Measurements from ENCODE around the gene GNAO1. TPM values are rescaled to one million over a fixed set of nuclear protein-coding genes. Genes with fewer than 3 reads are reported as not detected.
A peak's percentile ranks its signal among the peaks of the same experiment; 100 is the strongest.
"Not testable (repeated sequence)": the region's sequence is repeated elsewhere in the genome, so short reads cannot be mapped to it uniquely, and the experiment has no call there.

GNAO1 gene
- total RNA-seq, 1 experiment from 2014 or later: 3.8 TPM

GRCh38 chr16:56369202-56369601, 177.9 kb downstream of the GNAO1 start:
- DNase-seq: no peak
- Histone ChIP-seq H3K4me3 (ENCODE audit: insufficient read depth, low read depth, low read length) (no peak overlapping the region), H3K36me3 (replicated peaks; ENCODE audit: control insufficient read depth, insufficient read depth, low read length) (peaks cover 2% of the 10 kb centered on the region), H3K27me3 (ENCODE audit: control insufficient read depth, insufficient read depth, low read length) (no peaks in the 10 kb centered on the region)

DNA sequence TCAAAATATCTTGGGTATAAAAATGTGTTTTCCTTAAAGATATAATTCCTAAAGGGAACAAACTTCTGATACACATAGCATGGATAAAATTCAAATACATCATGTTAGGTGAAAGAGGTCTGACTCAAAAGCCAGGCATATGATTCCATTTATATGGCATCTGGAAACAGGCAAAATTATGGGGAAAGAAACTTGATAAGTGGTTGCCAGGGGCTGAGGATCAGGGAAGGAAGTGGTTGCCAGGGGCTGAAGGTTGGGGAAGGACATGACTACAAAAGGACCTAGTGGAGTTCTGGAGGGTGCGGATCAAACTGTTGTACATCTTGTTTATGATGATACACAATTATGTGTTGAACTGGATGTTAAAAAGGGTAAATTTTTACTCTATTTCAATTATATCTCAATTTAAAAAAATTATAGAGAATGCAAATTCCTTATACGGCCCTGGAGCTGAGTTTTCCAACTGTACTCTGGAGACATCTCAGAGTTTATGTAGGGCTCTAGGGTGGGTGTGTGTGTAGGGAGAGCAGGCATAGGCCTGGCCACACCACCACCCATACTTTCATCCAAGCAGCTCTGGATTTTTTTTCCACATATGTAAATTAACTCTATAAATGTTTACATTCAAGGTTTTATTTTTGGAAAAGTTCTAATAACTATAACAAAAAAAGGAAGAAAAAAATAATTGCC, 179.0 kb downstream of the GNAO1 start:
- Histone ChIP-seq H3K4me3 (ENCODE audit: insufficient read depth, low read depth, low read length) (no peak overlapping the region), H3K36me3 (replicated peaks; ENCODE audit: control insufficient read depth, insufficient read depth, low read length) (peaks cover 1% of the 10 kb centered on the region; the same call in 1 of the 2 replicates), H3K27me3 (ENCODE audit: control insufficient read depth, insufficient read depth, low read length) (no peaks in the 10 kb centered on the region)
- no peak for DNase-seq

DNA sequence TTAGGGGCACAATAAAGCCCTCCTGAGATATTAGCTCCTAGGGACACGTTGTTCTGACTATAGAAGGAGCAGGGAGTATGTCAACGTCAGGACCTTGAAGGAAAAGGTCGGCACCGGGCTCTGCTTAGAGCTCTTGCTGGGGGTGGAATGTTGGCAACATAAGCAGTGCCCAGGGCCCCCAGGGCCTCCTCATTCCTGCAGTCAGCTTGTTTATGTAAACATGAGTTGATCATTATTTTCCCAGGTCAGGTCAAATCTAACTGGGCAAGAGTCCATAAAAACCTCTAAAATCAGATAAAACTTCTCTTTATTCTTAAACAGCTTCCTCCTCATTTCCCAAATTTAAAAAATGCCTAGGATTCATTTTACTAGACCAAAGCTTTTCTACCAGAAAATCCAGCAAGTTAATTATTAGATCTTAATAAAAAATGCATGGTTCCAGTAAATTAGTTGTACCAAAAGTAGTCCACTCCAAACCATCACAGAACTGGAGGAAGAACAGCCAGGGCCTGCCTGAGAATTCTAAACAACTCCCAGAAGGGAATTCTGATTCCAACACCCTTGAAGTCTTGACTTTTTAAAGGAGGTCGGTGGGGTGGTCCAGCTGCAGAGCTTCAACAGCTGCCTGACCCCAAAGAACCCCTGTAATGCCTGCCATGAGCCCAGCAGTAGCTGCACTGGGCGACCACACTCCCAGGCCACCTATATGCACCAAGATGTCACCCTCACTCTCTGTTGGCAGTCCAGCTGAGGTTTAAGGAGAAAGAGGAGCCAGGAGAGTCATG, 179.8 kb downstream of the GNAO1 start:
- Histone ChIP-seq H3K4me3 (ENCODE audit: insufficient read depth, low read depth, low read length) (no peak overlapping the region), H3K27me3 (ENCODE audit: control insufficient read depth, insufficient read depth, low read length) (no peaks in the 10 kb centered on the region), H3K36me3 (replicated peaks; ENCODE audit: control insufficient read depth, insufficient read depth, low read length) (peaks cover 1% of the 10 kb centered on the region; the same call in 1 of the 2 replicates)
- peak; percentile 28 for DNase-seq

DNA sequence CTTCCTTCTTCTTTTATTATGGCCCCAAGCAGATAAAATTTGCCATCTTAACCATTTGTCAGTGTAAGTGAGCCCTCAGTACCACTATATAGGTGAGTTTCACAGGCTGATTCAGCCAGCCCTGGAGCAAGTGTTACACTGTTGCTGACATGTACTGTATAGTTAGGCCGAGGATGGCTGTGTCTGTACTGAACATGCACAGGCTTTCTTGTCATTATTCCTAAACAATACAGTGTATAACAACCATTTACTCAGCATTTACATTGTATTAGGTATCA, 180.3 kb downstream of the GNAO1 start:
- no peaks in the 10 kb centered on the region for H3K27me3 ChIP-seq (ENCODE audit: control insufficient read depth, insufficient read depth, low read length)
- peaks cover 1% of the 10 kb centered on the region; the same call in 1 of the 2 replicates for H3K36me3 ChIP-seq (replicated peaks; ENCODE audit: control insufficient read depth, insufficient read depth, low read length)
- no peak for DNase-seq
- H3K4me3 ChIP-seq (ENCODE audit: insufficient read depth, low read depth, low read length): no peak overlapping the region

- Histone ChIP-seq H3K36me3 (replicated peaks; ENCODE audit: control insufficient read depth, insufficient read depth, low read length) (no peaks in the 10 kb centered on the region; the same call in 1 of the 2 replicates), H3K4me3 (ENCODE audit: insufficient read depth, low read depth, low read length) (no peak overlapping the region), H3K27me3 (ENCODE audit: control insufficient read depth, insufficient read depth, low read length) (no peaks in the 10 kb centered on the region)
- DNase-seq: no peak
Measured at GRCh38 chr16:56372013-56372634, 180.8 kb downstream of the GNAO1 start.

DNA sequence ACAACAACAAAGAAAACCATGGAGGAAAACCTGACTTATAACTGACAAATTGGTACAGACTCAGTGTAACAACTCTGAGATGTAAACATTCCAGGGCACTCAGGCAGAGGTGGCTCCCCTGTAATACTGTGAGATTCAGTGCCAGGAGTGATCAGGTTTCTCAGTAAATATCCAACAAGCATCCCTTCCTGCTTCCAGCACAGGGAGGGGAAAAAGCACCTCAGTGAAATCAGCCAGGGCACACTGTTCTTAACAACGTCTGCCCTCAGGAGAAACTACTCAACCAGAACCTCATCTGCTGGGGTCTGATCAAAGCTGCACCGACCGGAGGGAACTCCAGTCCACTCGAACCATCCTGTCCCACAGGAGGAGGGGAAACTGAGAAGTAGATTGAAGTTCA, 181.7 kb downstream of the GNAO1 start:
- Histone ChIP-seq H3K36me3 (replicated peaks; ENCODE audit: control insufficient read depth, insufficient read depth, low read length) (no peaks in the 10 kb centered on the region; the same call in 1 of the 2 replicates), H3K27me3 (ENCODE audit: control insufficient read depth, insufficient read depth, low read length) (no peaks in the 10 kb centered on the region), H3K4me3 (ENCODE audit: insufficient read depth, low read depth, low read length) (no peak overlapping the region)
- DNase-seq: no peak

DNA sequence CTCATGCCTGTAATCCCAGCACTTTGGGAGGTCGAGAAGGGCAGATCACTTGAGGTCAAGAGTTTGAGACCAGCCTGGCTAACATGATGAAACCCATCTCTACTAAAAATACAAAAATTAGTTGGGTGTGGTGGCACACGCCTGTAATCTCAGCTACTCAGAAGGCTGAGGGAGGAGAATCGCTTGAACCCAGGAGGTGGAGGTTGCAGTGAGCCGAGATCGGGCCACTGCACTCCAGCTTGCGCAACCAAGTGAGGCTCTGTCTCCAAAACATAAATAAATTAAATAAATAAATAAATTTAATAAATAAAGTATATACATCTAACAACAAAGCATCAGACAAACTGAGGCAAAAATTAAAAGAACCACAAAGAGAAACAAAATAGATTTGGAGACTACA, 184.5 kb downstream of the GNAO1 start:
- DNase-seq; H3K36me3 ChIP-seq (replicated peaks; ENCODE audit: control insufficient read depth, insufficient read depth, low read length); H3K27me3 ChIP-seq (ENCODE audit: control insufficient read depth, insufficient read depth, low read length); H3K4me3 ChIP-seq (ENCODE audit: insufficient read depth, low read depth, low read length): not testable (repeated sequence)

DNA sequence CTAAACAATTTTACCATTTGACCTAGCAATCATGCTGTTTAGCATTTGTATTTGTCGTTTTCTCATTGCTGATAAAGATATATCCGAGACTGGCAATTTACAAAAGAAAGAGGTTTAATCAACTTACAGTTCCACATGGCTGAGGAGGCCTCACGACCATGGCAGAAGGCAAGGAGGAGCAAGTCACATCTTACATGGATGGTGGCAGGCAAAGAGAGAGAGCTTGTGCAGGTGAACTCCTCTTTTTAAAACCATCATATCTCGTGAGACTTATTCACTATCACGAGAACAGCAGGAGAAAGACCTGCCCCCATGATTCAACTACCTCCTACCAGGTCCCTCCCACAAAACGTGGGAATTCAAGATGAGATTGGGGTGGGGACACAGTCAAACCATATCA, 187.8 kb downstream of the GNAO1 start:
- H3K36me3 ChIP-seq (replicated peaks; ENCODE audit: control insufficient read depth, insufficient read depth, low read length); DNase-seq; H3K4me3 ChIP-seq (ENCODE audit: insufficient read depth, low read depth, low read length); H3K27me3 ChIP-seq (ENCODE audit: control insufficient read depth, insufficient read depth, low read length): not testable (repeated sequence)

- H3K36me3 ChIP-seq (replicated peaks; ENCODE audit: control insufficient read depth, insufficient read depth, low read length): peaks cover 11% of the 10 kb centered on the region
- not testable (repeated sequence) for H3K4me3 ChIP-seq (ENCODE audit: insufficient read depth, low read depth, low read length); H3K27me3 ChIP-seq (ENCODE audit: control insufficient read depth, insufficient read depth, low read length); DNase-seq
Measured at GRCh38 chr16:56380778-56381485, 189.6 kb downstream of the GNAO1 start.

GRCh38 chr16:56382459-56382858, 191.2 kb downstream of the GNAO1 start:
- H3K4me3 ChIP-seq (ENCODE audit: insufficient read depth, low read depth, low read length): no peak overlapping the region
- no peaks in the 10 kb centered on the region for H3K27me3 ChIP-seq (ENCODE audit: control insufficient read depth, insufficient read depth, low read length)
- DNase-seq: no peak
- peaks cover 14% of the 10 kb centered on the region for H3K36me3 ChIP-seq (replicated peaks; ENCODE audit: control insufficient read depth, insufficient read depth, low read length)

DNA sequence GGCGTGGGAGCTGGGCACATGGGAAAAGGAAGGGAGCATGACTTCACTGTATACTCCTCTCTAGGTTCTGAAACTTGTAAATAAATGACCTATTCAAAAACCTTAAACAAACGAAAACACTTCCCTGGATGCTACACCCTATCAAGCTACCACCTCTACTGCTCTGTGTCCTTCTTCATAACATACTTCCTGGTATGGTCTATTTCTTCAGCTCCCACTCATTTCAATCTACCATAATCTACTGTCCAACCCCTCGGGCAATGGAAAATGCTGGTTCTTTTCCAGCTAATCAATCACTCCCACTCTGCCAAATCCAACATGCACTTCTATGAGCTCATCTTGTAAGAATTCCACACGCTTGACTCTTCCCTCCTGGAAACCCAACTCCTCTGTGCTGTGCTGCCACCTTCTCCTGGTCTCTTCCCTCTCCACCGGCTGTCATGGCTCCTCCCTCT, 191.6 kb downstream of the GNAO1 start:
- DNase-seq: no peak
- no peaks in the 10 kb centered on the region for H3K27me3 ChIP-seq (ENCODE audit: control insufficient read depth, insufficient read depth, low read length)
- peaks cover 14% of the 10 kb centered on the region for H3K36me3 ChIP-seq (replicated peaks; ENCODE audit: control insufficient read depth, insufficient read depth, low read length)
- no peak overlapping the region for H3K4me3 ChIP-seq (ENCODE audit: insufficient read depth, low read depth, low read length)

DNA sequence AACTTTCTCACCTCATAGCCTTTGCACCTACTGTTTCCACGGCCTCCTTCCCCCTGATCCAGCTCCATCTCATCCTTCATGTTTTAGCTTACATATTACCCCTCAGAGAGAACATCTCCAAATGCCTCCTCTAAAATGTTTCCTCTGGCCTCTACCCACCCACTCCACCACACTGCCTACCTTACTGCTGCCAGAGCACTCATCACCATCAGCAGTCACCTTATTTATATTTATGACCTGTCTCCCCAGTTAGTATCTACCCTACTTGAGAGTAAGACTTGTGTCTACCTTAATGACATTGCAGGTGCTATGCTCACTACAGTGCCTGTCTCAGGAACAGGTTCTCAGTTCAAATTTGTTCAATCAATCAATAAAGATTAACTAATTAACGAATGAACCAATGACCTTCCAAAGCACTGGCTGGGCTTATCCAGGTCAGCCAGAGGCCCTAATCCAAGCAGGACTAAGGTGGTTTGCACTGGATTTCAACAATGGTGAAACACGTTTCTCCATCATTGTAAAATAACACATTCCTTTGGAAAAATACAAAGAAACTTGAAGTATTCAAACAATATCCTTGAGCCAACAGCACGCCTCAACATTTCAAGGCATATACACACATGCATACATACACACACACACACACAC, 192.9 kb downstream of the GNAO1 start:
- Histone ChIP-seq H3K27me3 (ENCODE audit: control insufficient read depth, insufficient read depth, low read length) (no peaks in the 10 kb centered on the region), H3K36me3 (replicated peaks; ENCODE audit: control insufficient read depth, insufficient read depth, low read length) (peaks cover 14% of the 10 kb centered on the region), H3K4me3 (ENCODE audit: insufficient read depth, low read depth, low read length) (no peak overlapping the region)
- DNase-seq: no peak

DNA sequence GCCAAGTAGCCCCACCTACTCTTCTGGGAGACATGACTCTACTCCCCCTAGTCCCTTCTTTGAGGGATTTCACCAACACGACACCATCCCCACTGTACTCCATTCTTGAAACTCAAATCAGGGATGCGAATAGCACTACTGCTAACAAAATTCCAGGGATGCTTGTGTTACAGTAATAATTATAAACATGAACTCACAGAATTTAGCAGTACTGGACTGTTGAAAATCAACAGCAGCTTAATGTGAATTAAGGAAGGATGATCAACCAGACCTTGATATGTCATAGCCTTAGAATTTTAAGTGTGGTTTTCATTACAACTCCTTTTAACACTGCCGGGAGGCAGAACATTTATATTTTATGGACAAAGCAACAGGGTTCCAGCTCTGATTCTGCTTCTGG, 196.1 kb downstream of the GNAO1 start:
- H3K36me3 ChIP-seq (replicated peaks; ENCODE audit: control insufficient read depth, insufficient read depth, low read length): peaks cover 15% of the 10 kb centered on the region

GRCh38 chr16:56388209-56388608, 196.9 kb downstream of the GNAO1 start:
- no peak for DNase-seq
- Histone ChIP-seq H3K36me3 (replicated peaks; ENCODE audit: control insufficient read depth, insufficient read depth, low read length) (peaks cover 13% of the 10 kb centered on the region), H3K27me3 (ENCODE audit: control insufficient read depth, insufficient read depth, low read length) (no peaks in the 10 kb centered on the region), H3K4me3 (ENCODE audit: insufficient read depth, low read depth, low read length) (no peak overlapping the region)

More for the DNA sequence above, 196.1 kb downstream of the GNAO1 start:
- Histone ChIP-seq H3K27me3 (ENCODE audit: control insufficient read depth, insufficient read depth, low read length) (no peaks in the 10 kb centered on the region), H3K4me3 (ENCODE audit: insufficient read depth, low read depth, low read length) (no peak overlapping the region)
- no peak for DNase-seq
